Measurements from ENCODE around the gene FBXL16. TPM values are rescaled to one million over a fixed set of nuclear protein-coding genes. Genes with fewer than 3 reads are reported as not detected.

The FBXL16 gene
- total and polyA plus RNA-seq, 9 of the 15 experiments (the other 6 are each of a cell fraction or from before 2014, with no cell fraction given), result 0.21 to 8.2 (median 1.7) TPM

DNA sequence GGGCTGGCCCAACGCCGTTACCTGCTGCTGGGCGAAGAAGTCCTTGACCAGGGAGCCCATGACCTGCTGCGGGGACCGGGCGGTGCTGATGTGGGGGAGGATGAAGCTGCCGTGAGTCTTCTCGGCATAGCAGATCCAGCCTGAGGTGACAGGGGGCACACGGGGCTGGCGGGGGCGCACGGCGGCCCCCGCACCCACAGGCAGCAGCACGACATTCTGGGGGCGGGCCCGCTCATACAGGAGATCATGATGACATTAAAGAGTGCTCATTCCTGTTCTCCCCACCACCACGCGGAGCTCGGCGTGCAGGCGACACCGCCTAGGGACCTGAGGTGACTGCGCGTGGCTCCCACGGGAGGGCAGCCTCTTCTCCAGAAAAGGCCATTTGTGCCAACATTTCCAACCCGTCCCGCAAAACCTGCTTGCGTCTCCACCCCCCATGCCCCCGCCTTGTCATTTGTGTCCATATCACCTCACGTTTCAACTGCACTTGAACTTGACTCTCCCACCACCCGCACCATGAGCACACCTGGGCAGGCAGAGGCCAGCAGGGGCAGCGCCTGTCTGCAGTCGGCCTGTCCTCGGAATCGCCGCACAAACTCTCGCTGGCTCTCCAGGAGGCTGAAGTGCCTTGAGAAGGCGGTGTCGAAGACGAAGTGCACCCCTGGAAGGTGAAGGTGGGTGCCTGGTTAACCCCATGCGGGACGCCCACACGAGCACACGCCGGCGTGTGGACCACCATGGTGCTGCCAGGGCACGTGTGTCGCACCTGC, 28.8 kb upstream of the FBXL16 start:
- 90% methylated on average over 36 of the region's 49 CpGs for WGBS (ENCODE audit: insufficient coverage, low coverage, missing lambda C conversion rate)
- Histone ChIP-seq H3K27ac (ENCODE audit: extremely low read depth, low read depth, low read length) (no peak overlapping the region), H3K4me1 (replicated peaks in 1 of 2; ENCODE audit: control insufficient read depth in 2 of 2, insufficient read depth in 2 of 2, low read length in 2 of 2) (peaks cover 10 to 92% of the 10 kb centered on the region in 2 experiments; a peak in 4 of 5 replicates), H3K27me3 (ENCODE audit: control insufficient read depth in 2 of 2, insufficient read depth in 2 of 2, low read length in 2 of 2) (no peaks in the 10 kb centered on the region), H3K9me1 (ENCODE audit: control insufficient read depth, insufficient read depth, low read length) (peaks cover 6% of the 10 kb centered on the region), H4K20me1 (replicated peaks; ENCODE audit: control insufficient read depth, insufficient read depth, low read length) (no peaks in the 10 kb centered on the region; the same call in 1 of the 2 replicates), H3K36me3 (ENCODE audit: control insufficient read depth, insufficient read depth, low read length) (peaks cover 92% of the 10 kb centered on the region; the same call in 2 of the 3 replicates), H3K9ac (ENCODE audit: insufficient read depth in 1 of 2, low read depth in 2 of 2, low read length in 2 of 2) (peak overlapping the region in 1 of 2 experiments; percentile 89; a peak in 1 of 4 replicates), H2AFZ (ENCODE audit: low read depth, low read length) (no peak overlapping the region), H3K79me2 (ENCODE audit: control insufficient read depth, insufficient read depth, low read length) (peaks cover 9% of the 10 kb centered on the region), H3K9me3 (replicated peaks; ENCODE audit: control insufficient read depth, insufficient read depth, low read depth, low read length) (no peaks in the 10 kb centered on the region), H3K4me2 (ENCODE audit: insufficient read depth, low read length) (no peak overlapping the region), H3K4me3 (no peak overlapping the region)
- in situ Hi-C loops (cut with MboI) (no loop called here), intact Hi-C loops (cut with micrococcal nuclease) (no loop called here)
- CTCF ChIA-PET (ENCODE audit: low intra/inter-chr PET ratio), result no interaction called here
- BruUV-seq (replicated peaks), result no TSS peak
- ATAC-seq, result no peak
- POLR2A ChIA-PET, result interaction anchor here (0.6 to 1.4 kb wide), 3 partner anchors 21 to 107 kb away, joined by 3 to 4 read pairs (median 3); no protein-coding TSS in a partner anchor
- TF ChIP-seq RBM22 (IDR thresholded peaks at IDR 0.05; ENCODE audit: low read depth, low read length, poor library complexity, severe bottlenecking) (peak; percentile 2), SRSF1 (IDR thresholded peaks at IDR 0.05; ENCODE audit: low read depth, low read length) (no peak), ZNF12 (CRISPR knock-in tag; IDR thresholded peaks at IDR 0.05) (no peak), MYC (IDR thresholded peaks at IDR 0.05; ENCODE audit: low read depth, low read length) (no peak), MYC (CRISPR knock-in tag; IDR thresholded peaks at IDR 0.05; ENCODE audit: borderline replicate concordance, low read depth) (no peak), POLR2G (IDR thresholded peaks at IDR 0.05; ENCODE audit: low read depth, low read length) (peak; percentile 7; the same call in 1 of the 2 replicates), SAP30 (IDR thresholded peaks at IDR 0.05; ENCODE audit: borderline replicate concordance, insufficient read depth, low read depth, low read length, poor library complexity, severe bottlenecking) (no peak)
- TF ChIP-seq, protein P1, sequence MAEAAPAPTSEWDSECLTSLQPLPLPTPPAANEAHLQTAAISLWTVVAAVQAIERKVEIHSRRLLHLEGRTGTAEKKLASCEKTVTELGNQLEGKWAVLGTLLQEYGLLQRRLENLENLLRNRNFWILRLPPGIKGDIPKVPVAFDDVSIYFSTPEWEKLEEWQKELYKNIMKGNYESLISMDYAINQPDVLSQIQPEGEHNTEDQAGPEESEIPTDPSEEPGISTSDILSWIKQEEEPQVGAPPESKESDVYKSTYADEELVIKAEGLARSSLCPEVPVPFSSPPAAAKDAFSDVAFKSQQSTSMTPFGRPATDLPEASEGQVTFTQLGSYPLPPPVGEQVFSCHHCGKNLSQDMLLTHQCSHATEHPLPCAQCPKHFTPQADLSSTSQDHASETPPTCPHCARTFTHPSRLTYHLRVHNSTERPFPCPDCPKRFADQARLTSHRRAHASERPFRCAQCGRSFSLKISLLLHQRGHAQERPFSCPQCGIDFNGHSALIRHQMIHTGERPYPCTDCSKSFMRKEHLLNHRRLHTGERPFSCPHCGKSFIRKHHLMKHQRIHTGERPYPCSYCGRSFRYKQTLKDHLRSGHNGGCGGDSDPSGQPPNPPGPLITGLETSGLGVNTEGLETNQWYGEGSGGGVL (CRISPR knock-in tag; IDR thresholded peaks at IDR 0.05), result no peak
- TF ChIP-seq, protein P2, sequence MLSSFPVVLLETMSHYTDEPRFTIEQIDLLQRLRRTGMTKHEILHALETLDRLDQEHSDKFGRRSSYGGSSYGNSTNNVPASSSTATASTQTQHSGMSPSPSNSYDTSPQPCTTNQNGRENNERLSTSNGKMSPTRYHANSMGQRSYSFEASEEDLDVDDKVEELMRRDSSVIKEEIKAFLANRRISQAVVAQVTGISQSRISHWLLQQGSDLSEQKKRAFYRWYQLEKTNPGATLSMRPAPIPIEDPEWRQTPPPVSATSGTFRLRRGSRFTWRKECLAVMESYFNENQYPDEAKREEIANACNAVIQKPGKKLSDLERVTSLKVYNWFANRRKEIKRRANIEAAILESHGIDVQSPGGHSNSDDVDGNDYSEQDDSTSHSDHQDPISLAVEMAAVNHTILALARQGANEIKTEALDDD (IDR thresholded peaks at IDR 0.05), result no peak
- no peak for FAIRE-seq
- no peak for DNase-seq (ENCODE audit: extremely low read depth in 1 of 4, low spot score in 3 of 4)

Data from K562 (cell line).